ENCODE data around the gene ITIH5.

DNA sequence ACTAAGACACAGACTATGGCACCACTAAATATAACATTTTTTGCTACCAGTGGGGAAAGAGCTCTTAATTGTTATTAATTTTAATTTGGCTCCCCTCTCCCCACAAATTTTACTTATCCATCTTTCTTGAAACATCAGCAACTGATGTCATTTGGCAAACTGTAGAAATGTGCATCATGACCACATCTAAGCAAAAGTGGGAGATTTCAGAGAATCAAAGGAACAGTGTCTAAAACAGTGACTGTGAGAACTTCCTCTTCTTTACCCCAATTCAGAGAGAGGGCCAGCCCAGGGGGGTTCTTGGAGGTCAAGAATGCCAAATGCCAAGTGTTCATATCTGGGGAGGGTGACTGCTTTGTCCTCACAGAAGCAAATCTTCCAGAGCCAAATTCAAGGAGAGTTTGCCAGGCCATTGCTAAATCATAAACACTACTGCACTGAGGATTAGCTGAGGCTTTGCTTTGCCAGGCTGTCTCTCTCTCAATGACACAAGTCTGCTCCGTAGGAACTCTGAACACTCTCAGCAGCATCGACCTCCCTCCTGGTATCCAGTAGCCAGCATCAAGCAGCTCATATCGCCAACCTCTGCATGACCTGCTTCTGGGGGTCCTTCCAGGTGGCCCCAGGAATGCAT lies 65.6 kb downstream of the ITIH5 start:
- no peak for TF ChIP-seq ZBTB40 (IDR thresholded peaks at IDR 0.05)
- no peak for TF ChIP-seq ZBTB40 (CRISPR knock-in tag; IDR thresholded peaks at IDR 0.05)
- no peak for TF ChIP-seq CTCF (IDR thresholded peaks at IDR 0.05 in 2 of 3, conservative IDR thresholded peaks at IDR 0.05 in 1 of 3; ENCODE audit: insufficient read depth in 2 of 3, low read depth in 1 of 3, low read length in 3 of 3)
- no peak for TF ChIP-seq CBX2 (IDR thresholded peaks at IDR 0.05; ENCODE audit: insufficient read depth, low read length, poor library complexity, severe bottlenecking)
- no peak for TF ChIP-seq POLR2AphosphoS5 (IDR thresholded peaks at IDR 0.05; ENCODE audit: control insufficient read depth, insufficient read depth, low read depth, low read length)
- no peak for TF ChIP-seq ZSCAN32 (CRISPR knock-in tag; IDR thresholded peaks at IDR 0.05)
- no peak for TF ChIP-seq DPF2 (IDR thresholded peaks at IDR 0.05)
- no peak for TF ChIP-seq SIN3B (IDR thresholded peaks at IDR 0.05; ENCODE audit: low read depth)
- TF ChIP-seq DDX20 (tag; IDR thresholded peaks at IDR 0.05; ENCODE audit: low read depth) = no peak
- TF ChIP-seq RBBP5 (IDR thresholded peaks at IDR 0.05; ENCODE audit: borderline replicate concordance, insufficient read depth, low read length, poor library complexity, severe bottlenecking) = no peak
- TF ChIP-seq ZNF274 (IDR thresholded peaks at IDR 0.05; ENCODE audit: borderline replicate concordance, low read depth, low read length) = no peak
- TF ChIP-seq CREM (IDR thresholded peaks at IDR 0.05; ENCODE audit: low read depth) = no peak
- TF ChIP-seq, protein P1, sequence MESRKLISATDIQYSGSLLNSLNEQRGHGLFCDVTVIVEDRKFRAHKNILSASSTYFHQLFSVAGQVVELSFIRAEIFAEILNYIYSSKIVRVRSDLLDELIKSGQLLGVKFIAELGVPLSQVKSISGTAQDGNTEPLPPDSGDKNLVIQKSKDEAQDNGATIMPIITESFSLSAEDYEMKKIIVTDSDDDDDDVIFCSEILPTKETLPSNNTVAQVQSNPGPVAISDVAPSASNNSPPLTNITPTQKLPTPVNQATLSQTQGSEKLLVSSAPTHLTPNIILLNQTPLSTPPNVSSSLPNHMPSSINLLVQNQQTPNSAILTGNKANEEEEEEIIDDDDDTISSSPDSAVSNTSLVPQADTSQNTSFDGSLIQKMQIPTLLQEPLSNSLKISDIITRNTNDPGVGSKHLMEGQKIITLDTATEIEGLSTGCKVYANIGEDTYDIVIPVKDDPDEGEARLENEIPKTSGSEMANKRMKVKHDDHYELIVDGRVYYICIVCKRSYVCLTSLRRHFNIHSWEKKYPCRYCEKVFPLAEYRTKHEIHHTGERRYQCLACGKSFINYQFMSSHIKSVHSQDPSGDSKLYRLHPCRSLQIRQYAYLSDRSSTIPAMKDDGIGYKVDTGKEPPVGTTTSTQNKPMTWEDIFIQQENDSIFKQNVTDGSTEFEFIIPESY (CRISPR knock-in tag; IDR thresholded peaks at IDR 0.05) = no peak
